ENCODE measurements around the gene EPN2. TPM values are rescaled to one million over a fixed set of nuclear protein-coding genes. Genes with fewer than 3 reads are reported as not detected.
"Not testable (repeated sequence)": the region's sequence is repeated elsewhere in the genome, so short reads cannot be mapped to it uniquely, and the experiment has no call there.

Gene EPN2
- total RNA-seq, 6 experiments from 2014 or later = 6.6 to 18.1 (median 11.4) TPM

DNA sequence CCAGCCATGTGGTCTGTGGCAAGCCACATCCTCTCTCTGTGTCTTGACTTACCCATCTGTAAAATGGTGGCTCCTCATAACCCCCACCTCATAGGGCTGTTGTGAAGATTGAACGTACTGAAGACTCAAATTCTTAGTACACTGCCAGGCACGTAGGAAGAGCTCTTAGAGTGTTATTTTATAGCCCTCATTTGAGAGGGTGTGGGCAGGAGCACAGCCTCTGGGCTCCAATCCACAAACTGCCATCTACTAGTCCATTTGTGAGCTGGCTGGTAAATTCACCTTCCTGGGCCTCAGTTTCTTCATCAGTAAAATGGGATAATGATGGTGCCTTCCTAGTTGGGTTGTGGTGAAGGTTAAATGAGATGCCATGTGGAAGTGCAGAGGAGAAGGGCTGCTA is 18.3 kb upstream of the EPN2 start:
- intact Hi-C loops (cut with DNase I); ATAC-seq; DNase-seq; H3K27ac ChIP-seq; H3K4me3 ChIP-seq; H3K4me1 ChIP-seq; H3K27me3 ChIP-seq; H3K9me3 ChIP-seq; H3K36me3 ChIP-seq: not testable (repeated sequence)
- WGBS (ENCODE audit: insufficient coverage, low coverage, low lambda C conversion rate, missing lambda C conversion rate) = no CpG with 5 or more reads among the region's 2 CpGs

GRCh38 chr17:19219384-19219783 is 17.8 kb upstream of the EPN2 start:
- H3K27ac ChIP-seq; H3K27me3 ChIP-seq; H3K4me3 ChIP-seq; H3K9me3 ChIP-seq; DNase-seq; intact Hi-C loops (cut with DNase I); H3K4me1 ChIP-seq; H3K36me3 ChIP-seq: not testable (repeated sequence)
- no CpG with 5 or more reads among the region's 11 CpGs for WGBS (ENCODE audit: insufficient coverage, low coverage, low lambda C conversion rate, missing lambda C conversion rate)
- peak in 1 of 4 donors; percentile 19 for ATAC-seq

GRCh38 chr17:19220195-19220594 is 17.0 kb upstream of the EPN2 start:
- H3K27me3 ChIP-seq; H3K4me3 ChIP-seq; intact Hi-C loops (cut with DNase I); H3K4me1 ChIP-seq; H3K9me3 ChIP-seq; ATAC-seq; H3K27ac ChIP-seq; DNase-seq; H3K36me3 ChIP-seq: not testable (repeated sequence)
- WGBS (ENCODE audit: insufficient coverage, low coverage, low lambda C conversion rate, missing lambda C conversion rate) = no CpG with 5 or more reads among the region's 8 CpGs

- H3K27ac ChIP-seq; H3K4me1 ChIP-seq; intact Hi-C loops (cut with DNase I); H3K9me3 ChIP-seq; DNase-seq; H3K4me3 ChIP-seq; ATAC-seq; H3K27me3 ChIP-seq; H3K36me3 ChIP-seq: not testable (repeated sequence)
- no CpG with 5 or more reads among the region's 12 CpGs for WGBS (ENCODE audit: insufficient coverage, low coverage, low lambda C conversion rate, missing lambda C conversion rate)
These were observed 10.3 kb upstream of the EPN2 start for GRCh38 chr17:19226610-19227588.

- DNase-seq; H3K27me3 ChIP-seq; intact Hi-C loops (cut with DNase I); H3K27ac ChIP-seq; H3K9me3 ChIP-seq; H3K4me3 ChIP-seq; H3K36me3 ChIP-seq: not testable (repeated sequence)
- H3K4me1 ChIP-seq = peaks cover 0 to 14% (median 3%) of the 10 kb centered on the region in 4 donors
- peak in 2 of 4 donors; percentile 7 to 25 for ATAC-seq
- no CpG with 5 or more reads among the region's 6 CpGs for WGBS (ENCODE audit: insufficient coverage, low coverage, low lambda C conversion rate, missing lambda C conversion rate)
These were observed 2.5 kb upstream of the EPN2 start for GRCh38 chr17:19234676-19235075.

DNA sequence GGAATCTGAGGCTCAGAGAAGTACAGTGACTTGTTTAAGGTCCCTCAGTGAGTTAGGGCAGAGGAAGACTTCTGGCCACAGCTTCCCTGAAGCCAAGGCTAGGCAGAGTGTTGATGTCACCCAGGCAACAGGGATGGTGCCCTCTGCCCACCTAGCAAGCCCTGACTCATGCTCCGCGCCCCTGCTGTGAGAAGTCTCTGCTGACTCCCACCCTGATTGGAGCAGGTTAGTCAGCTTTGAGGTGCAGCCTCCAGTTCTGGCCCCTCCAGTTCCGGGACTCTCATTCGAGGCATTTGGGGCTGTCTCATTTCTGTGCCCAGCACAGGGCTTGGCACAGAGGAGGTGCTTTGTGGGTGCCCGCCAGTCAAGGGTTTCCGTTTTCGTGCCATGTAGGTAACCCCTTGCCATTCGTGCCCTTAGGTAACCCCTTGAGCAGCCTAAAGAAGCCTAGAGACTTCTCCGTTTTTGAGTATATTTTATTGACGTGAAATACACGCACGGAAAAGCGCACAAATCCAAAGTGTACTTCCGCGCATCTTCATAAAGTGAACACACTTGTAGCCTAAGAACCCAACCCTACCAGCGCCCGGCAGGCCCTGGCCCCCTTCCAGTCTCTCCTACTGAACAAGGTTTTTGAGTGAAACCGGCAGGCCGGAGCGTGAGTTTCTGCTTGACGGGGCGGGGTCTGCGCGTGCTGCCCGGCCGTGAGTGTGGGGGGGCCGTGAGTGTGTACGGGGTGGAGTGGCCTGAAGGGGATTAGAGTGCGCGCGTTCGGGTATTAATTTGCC is 621 bp upstream of the EPN2 start:
- H3K36me3 ChIP-seq; intact Hi-C loops (cut with DNase I); H3K9me3 ChIP-seq; H3K27ac ChIP-seq; DNase-seq; H3K27me3 ChIP-seq; H3K4me3 ChIP-seq: not testable (repeated sequence)
- peak; percentile 52 to 71 (median 60) for ATAC-seq
- no CpG with 5 or more reads among the region's 32 CpGs for WGBS (ENCODE audit: insufficient coverage, low coverage, low lambda C conversion rate, missing lambda C conversion rate)
- peaks cover 0 to 21% (median 5%) of the 10 kb centered on the region in 4 donors for H3K4me1 ChIP-seq

- peak overlapping the region; percentile 67 to 88 (median 83) for H3K27ac ChIP-seq
- TF ChIP-seq POLR2A (IDR thresholded peaks at IDR 0.05) (peak; percentile 57), CTCF (IDR thresholded peaks at IDR 0.05) (peak in 3 of 4 donors; percentile 21 to 36 (median 34))
- DNase-seq (peak; percentile 54 to 65 (median 62)), ATAC-seq (peak; percentile 20 to 33 (median 29))
- no peaks in the 10 kb centered on the region for H3K36me3 ChIP-seq
- peaks cover 0 to 24% (median 5%) of the 10 kb centered on the region in 4 donors for H3K4me1 ChIP-seq
- H3K27me3 ChIP-seq = no peaks in the 10 kb centered on the region
- under 1% methylated on average over 24 of the region's 60 CpGs for WGBS (ENCODE audit: insufficient coverage, low coverage, low lambda C conversion rate, missing lambda C conversion rate)
- intact Hi-C loops (cut with DNase I) = no loop called here
- H3K9me3 ChIP-seq = no peaks in the 10 kb centered on the region
- H3K4me3 ChIP-seq = peak overlapping the region; percentile 81 to 98 (median 97)
These were observed 412 bp downstream of the EPN2 start for GRCh38 chr17:19237389-19238166.

All from right lobe of liver (tissue), 6 donors.